Left lobe of liver (tissue), 2 donors: ENCODE data around the gene SIL1. TPM values are rescaled to one million over a fixed set of nuclear protein-coding genes. Genes with fewer than 3 reads are reported as not detected.
A peak's percentile ranks its signal among the peaks of the same experiment; 100 is the strongest.

ENCODE experiments used
- ATAC-seq: fragments of 200-7000 bp; cut with Tn5 transposase; one replicate; pipeline ENCODE4 v1.9.1; 2020; ENCODE audit warnings: mild to moderate bottlenecking, moderate library complexity
- DNase-seq: peaks from one replicate; pipeline ENCODE4 v3.0.0-alpha.2; 2020; ENCODE audit warnings: low spot score
- total RNA-seq: library from RNA; stranded (reverse); gene quantifications from one replicate; pipeline ENCODE4 v1.2.1, GENCODE V29; 2021
- donor health status: DM: no; HTN: no; CAD: no; lungs with moderate emphysema.
- donor health status: DM: no; HTN: yes; CAD: no.

SIL1 gene
- total RNA-seq, 1 donor from 2014 or later: 90.6 TPM

DNA sequence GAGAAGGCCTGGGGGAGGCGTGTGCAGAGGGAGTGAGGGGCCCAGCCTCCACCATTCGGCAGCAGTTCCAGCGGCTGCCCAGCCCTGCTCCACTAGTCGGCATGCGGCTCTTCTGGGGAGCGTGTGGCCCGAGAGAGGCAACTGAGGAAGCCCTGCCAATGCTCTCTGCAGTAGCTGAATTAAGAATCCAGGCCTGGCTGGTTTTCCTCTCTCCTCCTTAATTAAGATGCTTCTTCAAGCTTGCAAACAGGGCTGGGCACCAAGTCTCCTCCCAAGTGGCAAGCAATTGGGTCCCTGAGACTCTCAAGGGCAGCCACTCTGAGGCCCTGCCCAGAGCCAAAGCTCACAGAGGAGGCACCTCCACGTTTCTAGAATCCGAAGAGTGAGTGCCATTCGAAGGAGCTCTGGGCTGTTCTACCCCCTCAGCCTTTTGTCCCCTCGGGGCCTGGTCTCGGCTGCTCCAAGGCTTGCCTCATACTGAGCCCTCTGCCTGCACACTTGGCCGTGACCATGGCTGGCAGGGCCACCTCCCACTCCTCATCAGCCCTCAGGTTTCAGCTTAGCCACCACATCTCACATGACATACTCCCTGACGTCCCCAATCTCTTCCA, 247.6 kb downstream of the SIL1 start:
- no peak for ATAC-seq
- DNase-seq: no peak

DNA sequence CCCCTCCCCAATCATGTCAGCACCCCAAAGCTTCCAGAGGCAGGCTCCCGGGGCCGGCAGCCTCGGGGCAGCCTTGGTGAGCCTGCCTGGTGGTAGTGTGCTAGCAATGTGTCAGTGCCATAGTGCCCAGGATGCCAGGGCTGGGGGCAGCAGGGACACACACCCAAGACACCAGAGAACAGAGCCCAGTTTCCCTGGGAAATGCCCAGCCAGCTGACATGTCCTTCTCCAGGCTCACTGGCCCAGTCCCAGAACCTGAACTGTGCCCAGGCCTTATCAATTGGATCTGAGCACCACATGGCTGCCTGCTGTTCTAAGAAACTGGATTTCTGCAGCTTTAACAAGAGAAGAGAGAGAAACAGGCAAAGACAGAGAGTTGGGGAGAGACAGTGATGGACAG, 248.2 kb downstream of the SIL1 start:
- DNase-seq: no peak
- peak; percentile 21 for ATAC-seq

DNA sequence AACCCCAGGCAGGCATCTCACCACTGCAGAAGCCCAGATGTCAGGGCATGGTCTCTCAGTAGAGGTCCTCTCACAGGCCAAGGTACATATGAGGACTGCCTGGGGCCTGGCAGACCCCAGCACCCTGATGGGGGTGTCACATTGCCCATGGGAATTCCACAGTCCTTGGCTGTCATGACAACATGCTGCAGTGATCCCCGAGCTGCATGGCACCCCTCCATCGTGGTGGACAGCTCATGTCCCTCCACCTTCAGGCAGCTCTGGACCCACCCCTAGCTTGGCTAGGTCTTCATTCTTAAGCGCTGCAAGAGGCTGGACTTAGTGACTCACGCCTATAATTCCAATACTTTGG, 249.0 kb downstream of the SIL1 start:
- no peak for DNase-seq
- ATAC-seq: no peak

DNA sequence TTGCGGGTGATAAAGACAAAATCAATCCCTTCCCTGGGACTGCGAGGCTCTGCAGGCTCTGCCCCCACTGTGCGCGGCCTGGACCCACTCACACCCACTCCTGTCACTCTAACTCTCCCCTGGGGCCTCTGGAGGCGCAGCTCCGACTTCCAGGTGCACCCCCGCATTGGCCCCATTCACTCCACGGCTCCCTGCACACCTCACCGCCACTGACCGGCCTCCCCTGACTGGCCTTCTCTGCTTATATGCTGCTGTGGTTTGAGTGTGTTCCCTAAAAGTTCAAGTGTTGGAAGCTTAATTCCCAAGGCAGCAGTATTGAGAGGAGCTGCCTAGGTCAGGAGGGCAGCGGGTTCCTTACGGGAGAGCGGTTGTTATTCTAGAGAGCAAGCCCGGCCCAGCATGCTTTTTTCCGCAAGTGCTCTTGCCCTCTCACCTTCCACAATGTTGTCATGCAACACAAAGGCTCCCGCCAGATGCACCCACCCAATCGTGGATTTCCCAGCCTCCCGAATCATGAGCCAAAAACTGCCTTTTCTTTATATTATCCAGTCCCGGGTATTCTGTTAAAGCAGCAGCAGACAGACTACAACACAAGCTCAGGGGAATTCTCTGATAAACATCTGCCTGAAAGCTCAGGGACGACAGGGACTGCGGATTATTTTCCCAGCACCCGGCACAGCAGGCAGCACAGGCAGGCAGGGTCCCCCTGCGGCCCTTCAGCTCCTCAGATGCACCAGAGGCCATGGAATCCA, 249.5 kb downstream of the SIL1 start:
- no peak for DNase-seq
- ATAC-seq: no peak

DNA sequence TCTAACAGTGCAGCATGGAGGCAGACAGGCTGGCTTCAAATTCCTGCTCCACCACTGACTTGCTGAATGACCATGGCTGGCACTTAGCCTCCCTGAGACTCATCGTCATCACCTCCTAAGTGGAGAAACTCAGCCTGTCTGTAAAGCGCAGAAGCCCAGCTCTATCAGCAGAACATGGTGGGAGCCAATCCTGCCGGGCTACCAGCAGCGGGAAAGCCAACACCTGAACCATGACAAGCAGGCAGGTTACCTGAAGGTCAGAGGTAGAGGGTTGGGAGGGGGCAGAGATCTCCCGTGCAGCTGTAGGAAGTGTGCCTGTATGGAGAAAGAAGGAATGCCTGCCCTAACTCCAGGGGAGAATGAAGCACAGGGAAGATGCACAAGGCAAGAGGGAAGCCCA, 250.4 kb downstream of the SIL1 start:
- ATAC-seq: no peak
- no peak for DNase-seq

DNA sequence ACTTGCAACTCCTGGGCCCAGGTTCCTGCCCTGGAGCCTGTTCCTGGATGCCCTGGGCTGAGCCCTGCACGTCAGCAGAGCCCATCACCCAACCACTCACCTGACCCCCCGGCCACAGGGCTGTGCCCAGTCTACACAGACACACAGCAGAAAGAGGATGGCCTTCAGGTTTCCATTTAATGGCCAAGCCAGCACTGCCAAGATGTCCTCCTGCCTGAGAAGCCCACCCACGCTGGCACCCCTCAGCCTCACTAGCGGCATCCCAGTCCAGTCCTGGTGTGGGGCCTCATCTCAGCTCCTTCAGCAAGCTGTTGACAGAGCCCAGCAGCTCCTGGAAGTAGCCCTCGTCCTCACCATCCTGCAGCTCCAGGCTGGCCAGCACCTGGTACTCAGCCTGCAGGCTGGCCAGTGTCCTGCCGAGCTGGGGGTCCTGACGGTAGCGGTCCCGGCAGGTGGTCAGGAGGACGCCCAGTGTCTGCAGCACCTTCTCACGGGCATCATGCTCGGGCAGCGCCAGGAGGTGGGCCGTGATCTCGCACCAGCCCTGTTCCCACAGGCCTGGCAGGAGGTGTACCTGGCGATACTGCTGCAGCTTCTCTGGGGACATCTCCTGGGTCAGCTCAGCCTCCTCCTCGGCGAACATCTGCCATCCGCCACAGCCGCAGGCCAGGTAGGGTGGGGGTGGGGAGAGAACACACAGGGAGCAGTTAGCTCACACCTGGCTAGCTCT, 251.2 kb downstream of the SIL1 start:
- ATAC-seq: no peak

DNA sequence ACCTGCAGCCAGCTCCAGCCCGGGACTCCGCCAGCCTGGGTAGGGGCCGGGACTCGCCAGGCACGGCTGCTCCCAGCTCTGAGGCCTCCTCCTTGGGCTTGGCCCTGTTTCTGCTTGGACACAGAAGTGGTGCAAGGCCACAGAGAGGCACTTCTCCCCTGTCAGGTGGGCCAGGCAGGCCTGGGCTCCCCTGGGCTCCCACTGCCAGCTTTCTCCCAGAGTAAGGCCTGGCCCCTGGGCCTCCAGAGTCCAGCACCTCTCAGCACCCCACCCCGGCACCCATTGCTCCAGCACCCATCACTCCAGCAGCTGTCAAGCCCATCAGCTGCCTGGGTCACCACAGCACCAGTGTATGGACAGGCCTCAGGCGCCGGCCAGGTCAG, 251.9 kb downstream of the SIL1 start:
- ATAC-seq: no peak
- no peak for DNase-seq

More for the DNA sequence above, 251.2 kb downstream of the SIL1 start:
- no peak for DNase-seq

DNA sequence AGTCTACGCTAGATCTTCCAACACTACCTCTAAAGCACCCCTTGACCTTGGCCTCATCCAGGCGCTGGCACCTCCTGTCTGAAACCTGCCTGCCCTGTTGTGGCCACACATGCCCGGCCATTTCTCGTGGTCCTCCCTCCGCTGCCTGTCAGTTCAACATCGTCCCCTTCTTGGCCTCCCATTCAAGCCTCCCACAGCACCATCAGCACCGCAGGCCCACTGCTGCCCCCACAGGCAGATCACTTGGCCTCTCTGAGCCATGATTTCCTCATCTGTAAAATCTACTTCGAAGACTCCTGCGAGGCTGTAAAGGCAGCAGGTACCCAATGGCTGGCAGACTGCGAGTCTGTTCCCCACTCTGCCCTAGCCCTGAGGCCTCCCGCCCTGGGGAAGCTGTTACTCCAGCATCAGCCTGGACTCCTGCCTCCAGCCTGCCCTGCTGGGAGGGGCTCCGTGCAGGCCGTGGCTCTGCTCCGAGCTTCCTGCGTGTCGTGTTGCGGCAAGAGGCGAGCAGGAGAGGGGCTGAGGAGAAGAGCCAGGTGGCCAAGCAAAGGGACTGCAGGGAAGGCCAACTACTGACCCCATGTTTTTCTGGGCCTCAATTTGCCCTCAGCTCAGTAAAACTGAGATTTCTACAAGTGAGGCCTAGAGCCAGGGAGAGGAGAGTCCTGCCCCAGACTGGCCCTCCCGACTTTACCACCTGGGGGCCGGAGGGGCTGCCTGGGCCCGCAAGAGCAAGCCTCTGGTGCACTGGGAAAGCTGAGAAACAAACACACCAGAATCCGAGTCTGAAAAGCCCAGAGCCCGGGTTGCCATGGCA, 252.5 kb downstream of the SIL1 start:
- DNase-seq (no peak), ATAC-seq (no peak)

DNA sequence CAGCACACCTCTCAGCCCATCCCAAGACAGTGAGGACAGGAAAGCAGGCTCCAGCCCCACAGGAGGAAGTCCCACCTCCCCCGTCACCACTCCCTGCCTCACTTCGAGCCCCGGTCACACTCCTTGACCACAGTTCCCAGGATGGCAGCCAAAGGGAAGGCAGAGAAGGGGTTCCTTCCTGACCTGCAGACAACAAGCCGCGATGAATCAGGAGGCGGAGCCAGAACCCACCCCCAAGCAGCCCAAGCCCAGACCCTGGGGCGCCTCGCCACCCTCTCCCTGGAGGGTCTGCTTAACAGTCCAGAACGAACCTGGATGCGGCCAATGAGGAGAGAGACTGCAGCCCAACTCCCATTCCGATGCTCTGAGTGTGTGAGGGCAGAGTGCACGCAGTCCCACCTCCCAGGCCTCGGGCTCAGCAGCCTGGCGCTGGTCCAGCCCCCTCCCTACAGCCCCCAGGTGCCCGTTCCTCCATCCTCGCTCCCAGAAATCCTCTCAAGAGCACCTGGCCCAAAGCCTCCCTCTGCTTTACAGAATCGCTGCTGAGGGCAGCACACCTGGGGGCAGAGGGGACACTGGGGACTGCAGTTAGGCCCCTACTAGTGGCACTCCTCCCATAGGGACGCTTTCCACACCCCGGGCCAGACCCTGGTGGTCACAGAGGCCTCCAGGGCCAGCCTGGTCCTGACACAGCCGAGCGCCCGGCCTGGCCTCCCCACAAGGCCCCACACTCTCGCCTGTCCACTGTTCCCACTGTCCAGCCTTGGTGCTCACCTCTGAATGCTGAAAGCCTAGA, 253.4 kb downstream of the SIL1 start:
- ATAC-seq (no peak), DNase-seq (no peak)

DNA sequence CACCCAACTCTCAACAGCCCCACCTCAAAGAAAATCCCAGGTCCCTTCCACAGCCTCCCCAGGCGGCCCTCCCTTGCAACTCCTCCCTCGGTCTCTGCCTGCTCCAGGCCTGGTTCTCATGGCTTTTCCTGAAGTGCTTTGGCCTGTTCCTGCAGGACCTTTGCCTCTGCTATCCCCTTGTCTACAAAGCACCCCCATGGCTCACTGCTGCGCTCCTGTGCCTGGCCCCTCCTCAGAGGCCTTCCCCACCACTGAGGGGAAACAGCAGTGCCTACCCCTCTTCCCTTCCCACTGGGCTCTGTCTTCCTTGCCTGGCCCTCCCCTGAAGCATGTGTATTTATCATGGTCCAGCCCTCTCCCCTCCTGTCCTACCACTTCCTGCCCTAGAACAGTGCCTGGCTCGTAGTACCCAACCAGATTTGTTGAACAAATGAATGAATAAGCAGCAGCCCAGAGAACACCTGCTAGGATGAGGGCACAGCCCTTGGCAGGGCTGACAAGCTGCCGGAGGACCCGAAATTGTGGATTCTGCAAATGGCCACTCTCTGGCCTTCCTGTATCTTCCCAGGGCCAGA, 254.5 kb downstream of the SIL1 start:
- no peak for DNase-seq

DNA sequence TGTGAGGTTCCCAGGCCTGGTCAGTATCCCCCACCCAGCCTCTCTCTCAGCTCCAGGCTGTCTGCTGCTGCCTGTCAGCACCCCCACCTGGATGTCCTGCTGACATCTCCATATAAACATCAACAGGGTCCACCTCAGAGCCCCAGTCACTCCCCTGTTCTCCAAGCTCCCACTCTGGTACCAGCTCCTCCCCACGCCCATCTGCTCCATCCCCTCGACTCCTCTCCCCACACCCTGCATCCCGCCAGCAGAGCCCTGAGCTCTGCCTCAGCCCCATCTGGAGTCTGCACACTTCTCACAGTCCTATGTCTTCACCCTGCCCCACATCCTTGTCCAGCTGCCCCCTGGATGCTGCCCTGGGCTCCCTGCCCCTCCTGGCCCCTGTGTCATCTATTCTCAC, 255.3 kb downstream of the SIL1 start:
- ATAC-seq (no peak), DNase-seq (no peak)

More for the DNA sequence above, 254.5 kb downstream of the SIL1 start:
- ATAC-seq: peak; percentile 5

DNA sequence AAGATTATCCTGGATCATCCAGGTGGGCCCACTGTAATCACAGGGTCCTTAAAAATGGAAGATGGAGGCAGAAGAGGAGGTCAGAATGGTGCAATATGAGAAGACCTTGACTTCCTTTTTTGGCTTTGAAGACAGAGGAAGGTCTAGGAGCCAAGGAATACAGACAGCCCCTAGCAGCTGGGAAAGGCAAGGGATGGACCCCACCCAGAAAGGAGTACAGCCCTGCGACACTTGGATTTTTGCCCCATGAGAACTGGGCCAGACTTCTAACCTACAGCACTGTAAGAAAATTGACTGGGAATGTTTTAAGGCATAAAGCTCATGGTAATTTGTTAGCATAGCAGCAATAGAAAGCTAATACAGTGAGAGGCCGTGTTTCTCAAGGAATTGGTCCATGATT, 256.1 kb downstream of the SIL1 start:
- ATAC-seq (no peak), DNase-seq (no peak)

DNA sequence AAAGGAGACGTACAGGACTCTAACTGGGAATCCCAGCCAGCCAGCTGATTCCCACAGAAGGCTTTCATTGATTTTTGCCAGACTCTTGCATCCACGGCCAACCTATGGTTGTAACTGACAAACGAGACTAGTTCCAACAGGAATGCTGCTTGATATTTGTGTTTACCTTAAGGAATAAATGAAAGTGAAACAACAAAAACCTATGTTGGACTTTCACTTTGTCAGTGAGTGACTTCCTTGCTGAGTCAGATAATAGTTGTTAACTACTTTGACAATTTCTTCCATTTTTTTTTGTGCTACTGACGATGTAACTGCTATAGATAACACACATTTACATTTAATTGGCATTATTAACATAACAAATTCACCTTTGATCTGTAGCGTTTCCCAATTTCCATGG, 259.6 kb downstream of the SIL1 start:
- ATAC-seq: no peak
- no peak for DNase-seq

DNA sequence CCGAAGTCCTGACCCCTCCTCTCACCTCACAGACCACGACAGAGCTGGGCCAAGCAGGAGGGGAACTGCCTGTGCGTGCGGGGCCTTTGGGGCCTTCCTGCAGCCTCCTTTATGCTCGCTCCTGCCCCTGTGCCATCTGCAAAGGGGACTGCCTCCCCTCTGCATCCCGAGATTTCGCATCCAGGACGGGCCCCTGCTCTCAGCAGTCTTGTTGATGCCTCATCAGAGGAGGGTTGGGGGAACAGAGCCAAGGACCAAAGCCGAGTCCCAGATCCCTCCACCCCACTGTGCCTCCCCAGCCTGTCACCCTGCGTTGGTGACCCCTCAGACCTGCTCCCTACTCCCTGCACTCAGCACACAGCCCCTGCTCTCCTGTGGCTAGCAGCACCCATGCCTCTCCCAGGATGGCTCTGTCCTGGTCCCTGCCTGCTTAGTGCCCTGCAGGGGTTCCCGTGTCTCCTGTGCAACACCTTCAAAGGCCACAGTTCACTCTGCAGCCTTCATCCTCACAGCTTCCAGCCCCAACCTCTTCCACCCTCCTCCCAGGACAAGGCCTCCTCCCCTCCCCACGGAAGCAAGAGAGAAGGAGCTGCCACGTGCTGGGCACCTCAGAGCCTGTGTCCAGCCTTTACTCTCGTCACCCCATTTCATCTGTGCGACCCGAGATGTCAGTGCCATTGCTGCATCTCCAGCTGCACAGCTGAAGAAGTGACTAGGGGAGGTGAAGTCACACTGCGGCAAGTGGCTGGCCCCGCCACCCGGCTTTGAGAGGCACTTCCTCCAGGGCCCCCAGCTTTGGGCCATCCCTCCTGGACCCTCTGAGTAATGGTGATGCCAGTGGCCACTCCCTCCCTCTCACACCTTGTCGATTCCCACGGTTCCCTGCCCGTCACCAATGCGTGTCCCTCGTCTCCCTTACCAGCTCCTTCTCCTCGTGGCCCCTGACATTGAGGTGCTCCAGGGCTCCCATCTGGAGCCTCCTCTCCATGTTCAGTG, 260.5 kb downstream of the SIL1 start:
- DNase-seq: no peak
- ATAC-seq: peak; percentile 25

DNA sequence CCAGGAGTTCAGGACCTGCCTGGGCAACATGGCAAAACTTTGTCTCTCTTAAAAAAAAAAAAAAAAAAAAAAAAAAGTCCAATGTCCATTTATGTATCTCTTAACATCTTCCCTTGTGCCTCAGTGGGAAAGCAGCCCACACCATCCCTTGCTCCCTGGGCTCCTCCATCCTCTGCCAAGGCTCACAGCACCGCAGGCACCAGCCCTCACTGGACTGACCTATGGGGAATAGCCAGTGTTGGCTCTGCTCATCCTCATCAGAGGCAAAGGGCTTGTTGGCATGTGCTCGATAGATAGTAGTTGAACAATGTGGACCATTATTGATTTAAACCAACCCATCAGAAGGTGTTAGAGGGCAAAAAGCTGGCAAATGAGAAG, 261.2 kb downstream of the SIL1 start:
- ATAC-seq (peak; percentile 37), DNase-seq (no peak)

DNA sequence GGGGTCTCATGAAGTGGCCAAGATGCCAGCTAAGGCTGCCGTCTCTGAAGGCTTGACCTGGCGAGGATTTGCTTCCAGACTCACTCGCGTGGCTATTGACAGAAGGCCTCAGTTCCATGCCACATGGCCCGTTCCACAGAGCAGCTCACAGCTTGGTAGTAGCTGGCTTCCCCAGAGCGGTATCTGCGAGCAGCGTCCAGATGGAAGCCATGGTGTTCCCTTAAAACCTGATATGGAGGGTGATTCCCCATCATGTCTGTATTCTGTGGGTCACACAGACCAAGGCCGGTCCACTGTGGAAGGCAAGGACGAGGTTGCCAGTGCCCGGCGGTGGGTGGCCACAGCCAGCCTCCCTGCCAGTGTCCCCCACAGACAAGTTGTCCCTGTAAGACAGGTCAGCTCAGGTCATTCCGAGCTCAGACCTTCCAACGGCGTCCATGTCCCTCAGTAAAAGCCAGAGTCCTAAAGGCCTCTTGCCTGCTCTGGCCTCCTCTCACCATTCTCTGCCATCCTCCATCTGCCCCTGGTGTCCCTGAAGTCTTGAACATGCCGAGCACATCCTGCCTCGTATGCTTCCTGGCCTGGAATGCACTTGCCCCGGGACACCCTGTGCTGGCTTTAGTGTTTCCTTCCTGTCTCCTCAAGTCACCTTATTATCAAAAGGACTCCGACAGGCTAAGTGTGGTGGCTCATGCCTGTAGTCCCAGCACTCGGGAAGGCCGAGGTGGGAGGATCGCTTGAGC, 261.8 kb downstream of the SIL1 start:
- DNase-seq (peak; percentile 42), ATAC-seq (peak; percentile 44)

DNA sequence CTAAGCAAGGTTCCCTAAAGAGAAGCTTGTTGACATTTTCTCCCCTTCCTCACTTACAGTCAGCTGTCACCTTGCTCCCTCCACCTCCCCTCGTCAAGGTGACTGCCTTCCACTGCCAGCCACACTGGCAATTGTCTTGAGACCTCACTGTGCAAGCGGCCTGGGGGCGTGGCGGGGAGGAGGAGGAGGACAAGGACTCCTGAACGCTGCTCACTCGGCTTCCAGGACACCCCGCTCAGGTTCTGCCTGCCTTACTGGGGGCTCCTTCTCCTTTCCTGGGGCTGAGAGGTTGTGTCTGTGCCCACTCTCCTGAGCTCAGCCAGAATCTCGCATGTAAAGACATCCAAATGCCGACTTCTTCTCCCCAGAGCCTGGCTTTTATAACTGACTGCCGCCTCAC, 262.7 kb downstream of the SIL1 start:
- ATAC-seq (no peak), DNase-seq (no peak)

DNA sequence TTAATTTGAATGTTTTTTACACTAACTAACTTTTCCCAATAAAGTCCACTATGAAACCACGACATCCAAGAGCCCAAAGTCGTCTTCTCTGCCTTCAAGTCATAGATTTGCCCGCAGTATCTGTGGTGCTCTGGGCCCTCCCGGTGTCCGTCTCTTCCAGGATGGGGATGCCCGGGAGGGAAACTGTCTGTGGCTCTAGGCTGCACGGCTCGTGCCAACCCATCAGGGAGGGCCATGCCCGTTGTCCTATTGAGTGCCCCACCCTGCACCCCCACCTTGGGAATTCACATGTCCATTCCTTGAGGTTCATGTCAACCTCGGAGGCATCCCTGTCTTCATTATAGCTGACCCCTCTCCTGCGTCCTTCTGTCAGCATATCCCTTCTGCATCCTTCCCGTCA, 263.2 kb downstream of the SIL1 start:
- DNase-seq (no peak), ATAC-seq (no peak)
